HS-27A (cell line): ENCODE data around the gene ATAD3A.
"Not testable (repeated sequence)": the region's sequence is repeated elsewhere in the genome, so short reads cannot be mapped to it uniquely, and the experiment has no call there.

Experiments
- DNase-seq: peaks from one replicate; pipeline ENCODE4 v3.0.0-alpha.2; 2012; ENCODE audit warnings: low read depth, missing footprints

Gene ATAD3A

GRCh38 chr1:1511533-1512285, at the start of gene ATAD3A:
Gene ATAD3A, plus strand, starts transcription at chr1:1512162. Its CDS starts 107 bp downstream, at chr1:1512269.
- peak; percentile 96 for DNase-seq

- DNase-seq = no peak
These were observed 49.5 kb upstream of the ATAD3A start for GRCh38 chr1:1462318-1462966.

GRCh38 chr1:1463312-1463711, 48.6 kb upstream of the ATAD3A start:
- no peak for DNase-seq

- DNase-seq = not testable (repeated sequence)
These were observed 43.6 kb upstream of the ATAD3A start for GRCh38 chr1:1468196-1468985.

GRCh38 chr1:1470626-1471388, 41.2 kb upstream of the ATAD3A start:
- DNase-seq = no peak

- DNase-seq = peak; percentile 64
These were observed 40.4 kb upstream of the ATAD3A start, which contains the start of gene ATAD3B for GRCh38 chr1:1471389-1472052. Gene ATAD3B, plus strand, starts transcription at chr1:1471765. Its CDS starts 120 bp downstream, at chr1:1471885.

- not testable (repeated sequence) for DNase-seq
These were observed 39.7 kb upstream of the ATAD3A start for GRCh38 chr1:1472053-1472876.

GRCh38 chr1:1476011-1476410, 36.0 kb upstream of the ATAD3A start:
- DNase-seq = not testable (repeated sequence)

GRCh38 chr1:1477206-1477605, 34.8 kb upstream of the ATAD3A start:
- DNase-seq = no peak

- no peak for DNase-seq
These were observed 32.1 kb upstream of the ATAD3A start for GRCh38 chr1:1479547-1480487.

- DNase-seq = not testable (repeated sequence)
These were observed 31.5 kb upstream of the ATAD3A start for GRCh38 chr1:1480488-1480867.

GRCh38 chr1:1481811-1482210, 30.2 kb upstream of the ATAD3A start:
- DNase-seq = not testable (repeated sequence)

- DNase-seq = no peak
These were observed 29.1 kb upstream of the ATAD3A start for GRCh38 chr1:1482856-1483255.

- no peak for DNase-seq
These were observed 28.2 kb upstream of the ATAD3A start for GRCh38 chr1:1483714-1484113.

- not testable (repeated sequence) for DNase-seq
These were observed 26.8 kb upstream of the ATAD3A start for GRCh38 chr1:1484976-1485750.

GRCh38 chr1:1485755-1486317, 26.1 kb upstream of the ATAD3A start:
- not testable (repeated sequence) for DNase-seq

- DNase-seq = no peak
These were observed 24.3 kb upstream of the ATAD3A start for GRCh38 chr1:1487701-1488100.

- DNase-seq = no peak
These were observed 22.7 kb upstream of the ATAD3A start for GRCh38 chr1:1489231-1489630.
